GM10248 (cell line): ENCODE data around the gene TLR8.

ENCODE experiments used
- CTCF ChIA-PET: fragments of 300-600 bp; sonication (Branson Sonifier 250); formaldehyde crosslinking; extraction: SDS; loops from one replicate; lab custom pipeline; 2021; ENCODE audit warnings: antibody characterized with exemption; lab: Yijun Ruan, JAX
- POLR2A ChIA-PET: fragments of 350-650 bp; sonication (Branson Sonifier 250); formaldehyde crosslinking; extraction: SDS; loops from one replicate; lab custom pipeline; 2020; ENCODE audit warnings: antibody characterized with exemption; lab: Yijun Ruan, JAX
- DNase-seq: peaks from one replicate; pipeline ENCODE4 v3.0.0; 2012; ENCODE audit errors: extremely low spot score
- TF ChIP-seq, protein P1 (sequence below): IDR thresholded peaks from 2 replicates; pipeline ENCODE4 v1.5.1; 2012; ENCODE audit warnings: mild to moderate bottlenecking, low read depth; ENCODE audit errors: extremely low read depth, missing control alignments, control extremely low read depth

Gene TLR8

DNA sequence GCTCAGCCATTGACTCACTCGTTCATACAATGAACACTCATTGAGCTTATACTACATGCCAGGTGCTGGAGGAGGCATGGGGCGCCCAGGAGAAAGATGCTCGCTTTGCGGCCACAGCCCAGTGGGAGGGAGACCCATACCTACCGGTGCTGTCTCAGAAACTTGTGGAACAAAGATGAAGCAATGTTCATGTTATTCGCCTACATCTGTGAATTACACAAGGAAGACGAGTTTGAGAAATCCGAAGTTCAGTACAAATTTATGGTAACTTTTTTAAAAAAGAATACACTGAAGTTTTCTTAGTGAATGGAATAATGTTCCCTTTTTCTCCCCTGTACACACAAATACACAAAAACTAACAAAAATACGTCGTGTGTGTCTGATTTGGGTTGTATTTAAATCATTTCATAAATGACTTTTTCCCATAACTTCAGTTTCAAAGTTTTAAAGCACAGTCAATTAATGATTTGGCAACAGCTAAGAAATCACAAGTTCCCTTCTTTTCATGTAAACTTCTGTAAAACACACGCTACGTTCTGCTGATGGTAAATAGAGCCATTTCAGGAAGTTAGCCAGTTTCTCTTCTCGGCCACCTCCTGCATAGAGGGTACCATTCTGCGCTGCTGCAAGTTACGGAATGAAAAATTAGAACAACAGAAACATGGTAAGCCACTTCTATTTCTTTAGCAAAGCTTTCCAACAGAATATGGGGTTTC, at the start of gene TLR8:
TSS of gene TLR8 (plus strand) at position 575 of the 716 bp plus-strand sequence. CDS start at position 662, 87 bp downstream.
- CTCF ChIA-PET, result interaction anchor here (1.0 to 1.1 kb wide), 2 partner anchors 40 to 92 kb away, joined by 3 to 5 read pairs; no protein-coding TSS in a partner anchor
- TF ChIP-seq, protein P1, sequence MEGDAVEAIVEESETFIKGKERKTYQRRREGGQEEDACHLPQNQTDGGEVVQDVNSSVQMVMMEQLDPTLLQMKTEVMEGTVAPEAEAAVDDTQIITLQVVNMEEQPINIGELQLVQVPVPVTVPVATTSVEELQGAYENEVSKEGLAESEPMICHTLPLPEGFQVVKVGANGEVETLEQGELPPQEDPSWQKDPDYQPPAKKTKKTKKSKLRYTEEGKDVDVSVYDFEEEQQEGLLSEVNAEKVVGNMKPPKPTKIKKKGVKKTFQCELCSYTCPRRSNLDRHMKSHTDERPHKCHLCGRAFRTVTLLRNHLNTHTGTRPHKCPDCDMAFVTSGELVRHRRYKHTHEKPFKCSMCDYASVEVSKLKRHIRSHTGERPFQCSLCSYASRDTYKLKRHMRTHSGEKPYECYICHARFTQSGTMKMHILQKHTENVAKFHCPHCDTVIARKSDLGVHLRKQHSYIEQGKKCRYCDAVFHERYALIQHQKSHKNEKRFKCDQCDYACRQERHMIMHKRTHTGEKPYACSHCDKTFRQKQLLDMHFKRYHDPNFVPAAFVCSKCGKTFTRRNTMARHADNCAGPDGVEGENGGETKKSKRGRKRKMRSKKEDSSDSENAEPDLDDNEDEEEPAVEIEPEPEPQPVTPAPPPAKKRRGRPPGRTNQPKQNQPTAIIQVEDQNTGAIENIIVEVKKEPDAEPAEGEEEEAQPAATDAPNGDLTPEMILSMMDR, result no peak
- POLR2A ChIA-PET, result no interaction called here
- DNase-seq, result no peak

DNA sequence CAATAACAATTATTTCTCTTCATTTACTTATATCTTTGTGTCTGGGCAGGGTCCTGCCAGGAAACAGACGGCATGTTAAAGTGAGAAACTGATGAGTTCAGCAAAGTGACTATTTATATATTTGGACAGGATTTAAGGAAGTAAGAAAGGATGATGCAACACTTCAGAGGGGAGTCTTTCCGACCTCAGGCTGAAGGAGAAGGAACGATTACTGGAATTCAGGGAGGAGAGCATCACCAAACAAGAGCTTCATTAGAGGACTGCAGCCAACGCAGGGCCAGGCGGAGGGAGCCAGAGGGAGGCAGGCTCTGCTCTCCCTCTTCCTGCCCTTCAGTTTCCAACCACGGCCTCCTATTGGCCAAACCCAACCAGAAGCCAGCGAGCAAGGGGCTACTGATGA, 41.1 kb upstream of the TLR8 start:
- CTCF ChIA-PET, result no interaction called here
- DNase-seq, result no peak
- TF ChIP-seq, protein P1, result no peak
- POLR2A ChIA-PET, result no interaction called here

DNA sequence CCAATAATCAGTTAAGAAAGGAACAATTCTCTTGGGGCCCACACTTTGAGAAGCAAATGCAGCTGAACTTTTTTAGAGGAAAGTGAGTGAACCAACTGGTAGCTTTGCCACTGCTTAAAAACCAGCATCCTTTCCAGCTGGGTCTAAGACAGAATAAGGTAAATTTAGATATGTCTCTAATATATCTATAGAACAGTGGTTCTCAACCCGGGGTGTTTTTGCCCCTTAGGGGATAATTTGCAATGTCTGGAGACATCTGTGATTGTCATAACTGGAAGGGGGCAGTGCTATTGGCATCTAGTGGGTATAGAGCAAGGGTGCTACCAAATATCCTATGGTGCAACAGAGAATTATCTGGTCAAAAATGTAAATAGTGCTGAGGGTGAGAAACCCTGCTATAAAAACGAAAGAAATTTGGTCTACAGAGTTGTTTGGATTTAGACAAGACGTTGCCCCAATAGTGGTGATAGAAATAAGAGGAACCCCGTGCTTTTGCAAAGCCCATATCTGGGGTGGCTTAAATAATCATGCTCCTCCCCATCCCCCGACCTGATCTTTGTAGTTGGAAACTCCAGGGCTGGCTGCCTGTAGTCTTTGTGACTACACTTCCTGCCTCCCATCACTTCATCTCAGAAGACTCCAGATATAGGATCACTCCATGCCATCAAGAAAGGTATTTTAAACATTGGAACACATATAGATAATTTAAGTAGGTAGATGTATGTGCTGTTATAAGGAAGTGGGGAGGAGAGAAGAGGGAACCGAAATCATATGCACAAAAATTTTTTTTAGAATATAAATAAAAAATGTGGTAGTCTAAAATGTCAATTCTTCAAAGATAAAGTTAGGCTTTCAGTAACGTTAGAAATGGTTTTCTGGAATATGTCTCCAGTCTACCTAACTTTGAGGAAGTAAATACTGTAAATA, 39.7 kb upstream of the TLR8 start, which contains the start of gene TLR7:
TSS of gene TLR7 (plus strand) at position 622 of the 927 bp plus-strand sequence. CDS start 507 bp downstream, outside the sequence.
- TF ChIP-seq, protein P1, result no peak
- DNase-seq, result no peak
- ChIA-PET POLR2A (interaction anchor here (0.6 kb wide), 1 partner anchor 10 kb away, joined by 5 read pairs; no protein-coding TSS in a partner anchor), CTCF (interaction anchor here (0.8 to 1.4 kb wide), 5 partner anchors 13 to 80 kb away, joined by 3 to 5 read pairs (median 3); no protein-coding TSS in a partner anchor)

DNA sequence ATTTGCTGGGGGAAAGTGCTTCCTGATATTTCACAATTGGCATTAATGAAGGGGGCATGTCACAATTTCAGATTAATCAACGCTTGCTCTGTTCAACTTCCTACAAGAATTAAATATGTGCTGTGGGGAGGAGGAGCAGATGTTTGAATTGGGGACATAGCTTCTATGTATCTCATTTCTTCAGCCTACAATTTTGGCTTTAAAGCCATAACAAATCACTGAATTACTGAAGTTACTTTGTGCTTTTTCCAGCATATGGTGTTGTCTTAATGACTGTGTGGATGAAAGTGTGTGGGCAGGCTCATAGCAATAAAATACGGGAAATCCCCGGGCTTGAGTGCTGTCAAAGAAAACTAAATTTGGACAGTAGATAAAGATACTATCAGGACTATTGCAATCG, 38.7 kb upstream of the TLR8 start:
- ChIA-PET CTCF (interaction anchor here (0.8 to 1.4 kb wide), 4 partner anchors 12 to 79 kb away, joined by 3 to 5 read pairs (median 4); no protein-coding TSS in a partner anchor), POLR2A (interaction anchor here (0.6 kb wide), 1 partner anchor 9 kb away, joined by 5 read pairs; no protein-coding TSS in a partner anchor)
- no peak for DNase-seq
- TF ChIP-seq, protein P1, result no peak

DNA sequence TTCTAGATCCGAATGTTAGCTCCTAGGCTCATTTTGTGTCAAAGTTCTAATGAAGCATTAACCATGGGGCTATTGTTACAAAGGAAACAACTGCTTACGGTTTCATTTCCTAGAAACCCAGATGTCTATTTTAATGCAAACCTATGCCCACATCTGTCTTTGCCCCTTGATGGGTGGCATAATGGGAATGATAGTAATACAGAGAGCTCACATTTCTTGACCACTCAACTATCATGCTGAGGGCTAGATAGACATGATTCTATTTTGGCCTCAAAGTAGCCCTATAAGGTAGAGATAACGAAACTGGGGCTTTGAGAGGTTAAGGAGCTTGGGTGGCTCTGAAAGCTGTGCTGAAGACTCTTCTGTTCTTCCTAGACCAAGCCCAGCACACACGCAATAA, 37.7 kb upstream of the TLR8 start:
- DNase-seq, result no peak
- POLR2A ChIA-PET, result no interaction called here
- CTCF ChIA-PET, result interaction anchor here (1.1 kb wide), 1 partner anchor 26 kb away, joined by 3 read pairs; no protein-coding TSS in a partner anchor
- TF ChIP-seq, protein P1, result no peak

DNA sequence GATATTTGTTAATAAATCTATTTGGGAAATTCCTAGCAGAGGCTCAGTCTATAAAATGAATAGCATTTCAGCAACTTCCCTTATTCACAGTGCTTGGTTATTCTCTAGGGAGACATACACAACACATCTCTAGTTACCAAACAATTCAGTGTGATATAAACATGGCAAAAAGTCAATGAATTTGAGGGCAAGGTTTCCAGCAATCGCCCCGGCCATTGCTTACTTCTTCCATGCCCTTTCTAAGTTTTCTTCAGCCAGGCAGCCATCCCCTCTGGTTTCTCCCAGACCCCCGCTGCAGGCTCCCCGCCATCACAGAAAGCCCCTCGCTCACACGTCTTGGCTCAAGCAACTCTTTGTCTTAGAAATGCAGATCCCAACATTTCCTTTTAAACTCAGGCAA, 35.2 kb upstream of the TLR8 start:
- CTCF ChIA-PET, result no interaction called here
- TF ChIP-seq, protein P1, result no peak
- DNase-seq, result no peak
- POLR2A ChIA-PET, result no interaction called here
